RWPE1 (cell line): ENCODE data around the gene CCDC183.

Source experiments
- CTCF ChIA-PET: fragments of 350-600 bp; sonication (Branson Sonifier 250); formaldehyde crosslinking; extraction: SDS; loops from one replicate; lab custom pipeline; 2021; lab: Yijun Ruan, JAX
- POLR2A ChIA-PET: fragments of 400-600 bp; formaldehyde crosslinking; extraction: SDS; loops from one replicate; lab custom pipeline; 2020; ENCODE audit warnings: antibody characterized with exemption; ENCODE audit not compliant: low non-redundant PET; lab: Yijun Ruan, JAX
- DNase-seq: peaks from one replicate; pipeline ENCODE4 v3.0.0; 2012; ENCODE audit warnings: low spot score
- H3K27ac ChIP-seq: fragments of 450-650 bp; 2 replicates; pipeline ENCODE4 v1.5.1; 2017
- TF ChIP-seq, protein P1 (sequence below): fragments of 450-650 bp; conservative IDR thresholded peaks from 2 replicates; pipeline ENCODE4 v1.5.1; 2017; ENCODE audit warnings: low read depth, mild to moderate bottlenecking

CCDC183 gene

DNA sequence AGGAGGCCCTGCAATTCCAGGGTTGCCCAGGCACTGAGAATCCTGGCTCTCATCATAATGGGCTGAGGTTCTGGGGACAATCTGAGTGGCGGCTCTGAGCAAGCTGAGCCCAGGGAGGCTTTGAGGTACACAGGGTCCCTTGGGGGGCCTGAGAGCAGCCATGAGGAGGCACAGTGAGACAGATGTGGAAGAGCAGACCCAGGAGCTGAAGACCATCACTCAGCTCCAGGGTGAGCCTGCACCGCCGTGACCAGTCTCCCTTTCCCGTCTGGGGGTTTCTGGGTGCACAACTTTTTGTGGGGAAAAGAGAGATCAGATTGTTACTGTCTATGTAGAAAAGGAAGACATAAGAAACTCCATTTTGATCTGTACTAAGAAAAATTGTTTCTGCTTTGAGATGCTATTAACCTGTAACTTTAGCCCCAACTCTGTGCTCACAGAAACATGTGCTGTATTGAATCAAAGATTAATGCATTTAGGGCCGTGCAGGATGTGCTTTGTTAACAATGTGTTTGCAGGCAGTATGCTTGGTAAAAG lies at the start of gene CCDC183:
TSS of gene CCDC183 (plus strand) at position 101 of the 537 bp plus-strand sequence. CDS start at position 161, 60 bp downstream.
- ChIA-PET CTCF (no interaction called here), POLR2A (no interaction called here)
- no peak within 1 kb of the TSS for H3K27ac ChIP-seq
- TF ChIP-seq, protein P1, sequence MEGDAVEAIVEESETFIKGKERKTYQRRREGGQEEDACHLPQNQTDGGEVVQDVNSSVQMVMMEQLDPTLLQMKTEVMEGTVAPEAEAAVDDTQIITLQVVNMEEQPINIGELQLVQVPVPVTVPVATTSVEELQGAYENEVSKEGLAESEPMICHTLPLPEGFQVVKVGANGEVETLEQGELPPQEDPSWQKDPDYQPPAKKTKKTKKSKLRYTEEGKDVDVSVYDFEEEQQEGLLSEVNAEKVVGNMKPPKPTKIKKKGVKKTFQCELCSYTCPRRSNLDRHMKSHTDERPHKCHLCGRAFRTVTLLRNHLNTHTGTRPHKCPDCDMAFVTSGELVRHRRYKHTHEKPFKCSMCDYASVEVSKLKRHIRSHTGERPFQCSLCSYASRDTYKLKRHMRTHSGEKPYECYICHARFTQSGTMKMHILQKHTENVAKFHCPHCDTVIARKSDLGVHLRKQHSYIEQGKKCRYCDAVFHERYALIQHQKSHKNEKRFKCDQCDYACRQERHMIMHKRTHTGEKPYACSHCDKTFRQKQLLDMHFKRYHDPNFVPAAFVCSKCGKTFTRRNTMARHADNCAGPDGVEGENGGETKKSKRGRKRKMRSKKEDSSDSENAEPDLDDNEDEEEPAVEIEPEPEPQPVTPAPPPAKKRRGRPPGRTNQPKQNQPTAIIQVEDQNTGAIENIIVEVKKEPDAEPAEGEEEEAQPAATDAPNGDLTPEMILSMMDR, result no peak
- no peak for DNase-seq

DNA sequence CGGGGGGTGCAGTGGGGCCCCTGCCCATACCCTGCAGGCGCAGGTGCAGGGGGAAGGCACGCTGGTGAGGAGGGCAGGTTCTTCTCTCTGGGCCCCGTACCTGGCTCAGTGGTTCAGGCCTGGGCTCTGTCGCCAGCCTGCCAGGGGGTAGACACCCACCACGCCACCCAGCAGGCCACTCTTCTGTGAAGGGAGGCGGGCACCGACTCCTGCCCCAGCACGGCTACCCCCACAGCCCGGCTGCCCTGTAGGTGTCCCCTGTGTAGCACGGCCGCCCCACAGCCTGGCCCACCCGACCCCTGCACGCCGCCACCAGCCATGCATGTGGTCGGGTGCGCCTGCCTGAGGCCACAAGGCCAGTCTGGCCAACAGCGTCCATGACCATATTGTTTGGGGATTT lies 49.5 kb upstream of the CCDC183 start:
- TF ChIP-seq, protein P1, result no peak
- DNase-seq, result no peak
- no peak overlapping the region for H3K27ac ChIP-seq
- CTCF ChIA-PET, result no interaction called here
- POLR2A ChIA-PET, result no interaction called here

DNA sequence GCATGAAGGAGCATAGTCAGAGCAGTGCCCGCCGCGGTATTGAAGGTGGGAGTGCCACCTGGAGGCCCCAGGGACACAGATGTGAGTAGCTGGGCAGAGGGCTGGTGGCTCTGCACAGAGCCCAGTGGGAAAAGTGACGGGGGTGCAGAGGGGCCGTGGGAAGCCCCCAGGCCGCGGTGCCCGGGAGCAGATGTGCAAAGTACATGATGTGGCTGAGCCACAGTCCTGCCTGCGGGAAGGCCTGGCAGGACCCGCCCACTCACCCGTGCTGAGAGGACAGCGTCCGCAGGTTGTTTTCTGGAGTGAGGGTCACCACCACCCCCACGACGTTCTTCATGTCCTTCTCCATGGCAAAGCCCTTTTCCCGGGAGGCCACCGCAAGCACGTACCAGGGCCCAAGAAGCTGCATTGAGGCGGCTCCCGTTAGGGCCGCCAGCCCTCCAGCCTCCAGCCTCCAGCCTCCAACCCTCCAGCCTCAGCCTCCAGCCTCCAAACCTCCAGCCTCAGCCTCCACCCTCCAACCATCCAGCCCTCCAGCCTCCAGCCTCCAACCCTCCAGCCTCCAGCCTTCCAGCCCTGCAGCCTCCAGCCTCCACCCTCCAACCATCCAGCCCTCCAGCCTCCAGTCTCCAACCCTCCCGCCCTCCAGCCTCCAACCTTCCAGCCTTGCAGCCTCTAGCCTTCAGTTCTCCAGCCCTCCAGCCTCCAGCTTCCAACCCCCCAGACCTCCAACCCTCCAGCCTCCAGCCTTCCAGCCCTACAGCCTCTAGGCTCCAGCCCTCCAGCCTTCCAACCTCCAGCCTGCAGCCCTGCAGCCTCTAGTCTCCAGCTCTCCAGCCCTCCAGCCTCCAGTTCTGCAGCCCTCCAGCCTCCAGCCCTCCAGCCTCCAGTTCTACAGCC lies 48.7 kb upstream of the CCDC183 start:
- TF ChIP-seq, protein P1, result no peak
- no peak overlapping the region for H3K27ac ChIP-seq
- ChIA-PET POLR2A (no interaction called here), CTCF (interaction anchor here (0.7 kb wide), 1 partner anchor 321 kb away, joined by 4 read pairs; no protein-coding TSS in a partner anchor)
- no peak for DNase-seq

DNA sequence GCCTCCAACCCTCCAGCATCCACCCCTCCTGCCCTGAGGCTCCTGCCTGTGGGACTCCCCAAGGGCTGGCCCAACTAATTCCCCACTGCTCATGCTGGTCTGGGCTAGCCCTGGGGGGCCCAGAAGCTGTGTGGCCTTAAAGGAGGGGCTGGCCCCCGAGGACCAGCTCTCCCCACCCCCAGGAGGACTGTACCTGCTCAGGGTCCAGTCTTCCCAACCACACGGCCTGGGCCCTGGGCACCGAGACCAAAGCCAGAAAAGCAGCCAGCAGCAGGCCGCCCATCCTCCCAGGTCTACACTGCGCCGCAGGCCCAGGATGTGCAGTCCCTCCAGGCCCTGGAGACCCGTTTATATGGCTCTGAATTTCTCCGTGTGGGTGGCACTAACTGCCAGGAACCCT lies 47.9 kb upstream of the CCDC183 start, which contains the start of gene LCN6:
TSS of gene LCN6 (minus strand) at position 325 of the 400 bp plus-strand sequence. CDS start at position 283, 42 bp downstream.
- DNase-seq, result no peak
- TF ChIP-seq, protein P1, result no peak
- no peak within 1 kb of the TSS for H3K27ac ChIP-seq
- POLR2A ChIA-PET, result no interaction called here
- CTCF ChIA-PET, result interaction anchor here (0.6 kb wide), 1 partner anchor 52 kb away, joined by 4 read pairs; no protein-coding TSS in a partner anchor

DNA sequence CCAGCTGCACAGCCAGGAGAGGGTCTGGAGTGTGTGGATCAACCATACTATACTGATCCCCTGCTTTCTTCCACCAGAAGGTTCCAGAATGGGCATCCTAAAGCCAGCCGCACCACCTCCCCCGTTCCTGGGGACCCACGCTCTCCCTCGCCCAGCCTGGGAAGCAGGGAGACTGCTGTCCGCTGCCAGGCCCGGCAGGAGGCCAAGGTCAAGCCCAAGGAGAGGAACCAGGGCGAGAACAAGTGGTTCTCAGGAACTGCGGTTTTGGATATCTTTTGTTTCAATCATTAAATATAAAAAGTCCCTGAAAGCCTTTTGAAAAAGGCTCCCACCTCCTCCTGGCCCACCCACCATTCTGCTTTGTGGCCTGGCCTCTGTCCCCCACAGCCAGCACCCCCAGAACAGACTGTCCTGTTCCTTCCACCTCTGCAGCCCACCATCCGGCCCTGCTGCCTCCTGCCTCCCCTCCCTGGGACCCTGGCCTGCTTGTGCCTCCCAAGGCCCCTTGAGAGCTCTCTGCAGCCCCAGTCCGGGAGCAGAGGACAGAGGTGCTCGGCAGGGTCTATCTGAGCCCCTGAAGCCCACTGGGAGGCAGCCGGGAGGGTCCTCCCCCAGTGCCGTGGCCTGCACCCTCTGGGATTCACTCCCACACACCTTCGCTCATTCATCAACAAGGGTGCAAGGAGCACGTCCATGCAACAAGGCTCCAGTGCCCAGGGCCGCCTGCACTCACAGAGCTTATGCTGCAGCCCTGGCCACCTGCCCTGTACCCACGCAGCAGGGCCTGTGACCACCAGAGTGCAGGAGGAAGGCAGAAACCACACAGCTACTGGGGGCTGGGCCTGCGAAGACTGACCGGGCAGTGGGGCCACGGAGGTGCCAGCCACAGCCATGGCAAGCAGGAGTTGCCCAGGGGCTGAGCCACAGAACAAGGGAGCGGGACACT lies 47.2 kb upstream of the CCDC183 start:
- CTCF ChIA-PET, result interaction anchor here (0.6 kb wide), 1 partner anchor 53 kb away, joined by 4 read pairs; no protein-coding TSS in a partner anchor
- no peak for DNase-seq
- no peak overlapping the region for H3K27ac ChIP-seq
- POLR2A ChIA-PET, result no interaction called here
- TF ChIP-seq, protein P1, result no peak

DNA sequence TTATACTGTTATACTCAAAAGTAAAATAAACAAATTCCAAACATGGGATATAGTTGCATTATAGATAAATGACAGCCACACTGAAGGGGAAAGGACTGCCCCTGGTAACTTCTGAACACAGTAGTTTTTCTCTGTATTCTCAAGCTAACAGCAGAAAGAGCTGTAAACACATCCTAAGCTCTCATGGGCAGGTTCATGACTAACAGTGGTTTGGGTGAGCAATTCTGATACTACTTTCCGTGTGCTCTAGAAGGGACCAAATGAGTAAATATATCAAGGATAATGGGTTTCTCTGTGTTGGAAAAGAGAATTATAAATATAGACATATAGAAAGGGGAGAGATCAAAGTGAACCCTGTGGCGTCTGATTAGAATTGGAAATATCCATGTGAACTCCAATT lies 45.6 kb upstream of the CCDC183 start:
- no peak overlapping the region for H3K27ac ChIP-seq
- DNase-seq, result no peak
- POLR2A ChIA-PET, result no interaction called here
- CTCF ChIA-PET, result interaction anchor here (0.6 kb wide), 1 partner anchor 26 kb away, joined by 5 read pairs; no protein-coding TSS in a partner anchor
- TF ChIP-seq, protein P1, result no peak
